ENCODE results near the gene CACNA1S. TPM values are rescaled to one million over a fixed set of nuclear protein-coding genes. Genes with fewer than 3 reads are reported as not detected.

CACNA1S gene
- total RNA-seq, 4 donors from 2014 or later, result not detected

GRCh38 chr1:201002510-201002909 lies 109.7 kb downstream of the CACNA1S start:
- TF ChIP-seq, protein P1, sequence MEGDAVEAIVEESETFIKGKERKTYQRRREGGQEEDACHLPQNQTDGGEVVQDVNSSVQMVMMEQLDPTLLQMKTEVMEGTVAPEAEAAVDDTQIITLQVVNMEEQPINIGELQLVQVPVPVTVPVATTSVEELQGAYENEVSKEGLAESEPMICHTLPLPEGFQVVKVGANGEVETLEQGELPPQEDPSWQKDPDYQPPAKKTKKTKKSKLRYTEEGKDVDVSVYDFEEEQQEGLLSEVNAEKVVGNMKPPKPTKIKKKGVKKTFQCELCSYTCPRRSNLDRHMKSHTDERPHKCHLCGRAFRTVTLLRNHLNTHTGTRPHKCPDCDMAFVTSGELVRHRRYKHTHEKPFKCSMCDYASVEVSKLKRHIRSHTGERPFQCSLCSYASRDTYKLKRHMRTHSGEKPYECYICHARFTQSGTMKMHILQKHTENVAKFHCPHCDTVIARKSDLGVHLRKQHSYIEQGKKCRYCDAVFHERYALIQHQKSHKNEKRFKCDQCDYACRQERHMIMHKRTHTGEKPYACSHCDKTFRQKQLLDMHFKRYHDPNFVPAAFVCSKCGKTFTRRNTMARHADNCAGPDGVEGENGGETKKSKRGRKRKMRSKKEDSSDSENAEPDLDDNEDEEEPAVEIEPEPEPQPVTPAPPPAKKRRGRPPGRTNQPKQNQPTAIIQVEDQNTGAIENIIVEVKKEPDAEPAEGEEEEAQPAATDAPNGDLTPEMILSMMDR (IDR thresholded peaks at IDR 0.05; ENCODE audit: low read depth), result no peak

GRCh38 chr1:201001962-201002361 lies 110.3 kb downstream of the CACNA1S start:
- TF ChIP-seq, protein P1 (IDR thresholded peaks at IDR 0.05; ENCODE audit: low read depth), result no peak

- TF ChIP-seq, protein P1 (IDR thresholded peaks at IDR 0.05; ENCODE audit: low read depth), result no peak
Observed at GRCh38 chr1:201000391-201000790, 111.8 kb downstream of the CACNA1S start.

DNA sequence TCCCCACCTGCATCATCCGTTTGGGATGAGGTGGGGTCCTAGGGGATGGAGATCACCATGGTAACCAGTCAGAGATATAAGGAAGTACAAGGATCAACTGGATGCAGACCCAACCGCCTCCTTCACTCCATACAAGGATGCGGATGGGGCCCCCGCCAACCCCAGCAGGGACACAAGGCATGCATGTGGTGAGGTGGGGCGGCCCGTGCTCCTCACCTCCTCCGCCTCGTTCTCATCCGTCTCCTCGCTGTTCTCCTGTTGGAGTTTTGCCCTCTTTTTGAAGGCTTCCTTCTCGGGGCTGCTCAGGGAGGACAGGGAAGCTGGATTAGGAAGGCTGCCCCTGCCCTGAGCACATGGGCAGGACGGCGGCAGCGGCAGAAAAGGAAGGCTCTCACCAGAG lies 112.6 kb downstream of the CACNA1S start:
- TF ChIP-seq, protein P1 (IDR thresholded peaks at IDR 0.05; ENCODE audit: low read depth), result no peak

- TF ChIP-seq, protein P1 (IDR thresholded peaks at IDR 0.05; ENCODE audit: low read depth), result no peak
Observed at GRCh38 chr1:200998323-200998722, 113.9 kb downstream of the CACNA1S start.

DNA sequence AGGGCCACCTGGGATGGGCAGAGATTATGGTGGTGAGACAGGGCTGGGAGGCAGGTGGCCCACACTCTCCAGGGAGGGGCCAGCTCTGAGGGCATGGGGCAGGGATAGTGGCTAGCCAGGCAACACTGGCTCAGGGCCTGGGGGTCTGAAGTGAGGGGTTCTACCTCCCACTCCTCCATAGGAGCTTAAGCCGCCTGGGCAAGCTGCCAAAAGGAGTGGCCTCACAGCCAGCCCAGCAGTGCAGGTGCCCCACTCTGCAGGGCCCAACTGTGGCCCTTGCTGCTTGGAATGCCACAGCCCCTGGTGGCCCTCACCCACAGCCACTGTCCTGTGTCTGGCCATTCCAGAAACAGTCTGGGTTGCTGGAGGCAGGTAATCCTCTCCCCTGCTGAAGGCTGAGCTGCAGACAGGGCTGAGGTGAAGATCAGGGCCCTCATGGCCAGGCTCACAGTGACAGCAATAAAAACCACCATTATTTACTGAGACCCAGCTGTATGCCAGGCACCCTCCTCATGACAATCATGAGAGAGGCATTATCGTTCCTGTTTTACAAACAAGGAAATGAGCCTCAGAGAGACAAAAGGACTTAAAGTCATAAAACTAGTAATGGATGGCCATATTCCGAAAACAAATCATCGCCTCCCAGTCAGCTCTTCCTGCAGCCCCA lies 119.7 kb downstream of the CACNA1S start:
- TF ChIP-seq, protein P1 (IDR thresholded peaks at IDR 0.05; ENCODE audit: low read depth), result no peak

DNA sequence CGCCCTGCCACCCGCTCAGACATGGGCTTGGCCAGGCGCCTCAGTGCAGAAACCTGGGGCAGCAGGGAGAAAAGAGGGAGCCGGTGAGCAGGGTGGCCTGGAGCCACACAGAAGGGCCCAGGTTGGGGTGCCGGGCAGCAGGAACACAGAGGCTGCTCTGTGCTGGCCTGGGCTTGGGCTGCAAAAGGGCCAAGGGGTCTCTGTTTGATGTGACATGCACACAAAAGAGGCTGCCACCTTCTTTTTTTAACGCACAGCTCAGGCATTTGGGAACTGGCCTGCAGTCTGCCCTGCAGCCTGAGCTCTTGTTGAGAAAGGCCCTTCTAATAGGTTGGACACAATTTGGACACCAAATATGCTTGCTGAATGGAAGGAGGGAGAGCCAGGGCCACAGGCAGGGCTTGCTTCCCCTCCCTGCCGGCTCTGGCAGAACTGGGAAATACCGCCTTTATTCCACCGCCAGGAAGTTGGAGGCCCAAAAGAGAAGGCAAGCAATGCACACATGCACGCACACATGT lies 121.1 kb downstream of the CACNA1S start:
- TF ChIP-seq, protein P1 (IDR thresholded peaks at IDR 0.05; ENCODE audit: low read depth), result no peak
